ENCODE results near the gene PARN. TPM values are rescaled to one million over a fixed set of nuclear protein-coding genes. Genes with fewer than 3 reads are reported as not detected.

Gene PARN
- polyA plus RNA-seq, 1 donor from 2014 or later = 22.3 TPM

DNA sequence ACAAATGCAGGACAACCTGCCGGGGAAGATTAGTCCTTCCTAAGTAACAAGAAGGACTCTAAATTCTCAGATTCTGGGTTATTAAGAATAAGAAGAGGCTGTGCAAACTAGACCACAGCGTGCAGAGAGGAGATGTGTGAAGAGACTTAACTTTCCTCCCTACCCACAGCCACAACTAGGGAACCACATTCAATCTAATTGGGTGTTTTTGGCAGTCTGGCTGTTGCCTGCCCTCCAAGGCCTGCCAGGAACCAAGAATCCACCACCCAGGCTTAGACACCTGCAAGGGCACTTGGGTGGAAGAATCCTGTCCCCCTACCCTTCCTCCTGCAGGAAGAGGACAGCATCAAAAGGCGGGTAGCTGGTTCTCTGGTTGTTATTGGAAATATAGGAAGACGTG lies 202.0 kb downstream of the PARN start:
- H3K4me3 ChIP-seq (ENCODE audit: low read length) = no peak overlapping the region
- no peaks in the 10 kb centered on the region for H3K9me2 ChIP-seq (ENCODE audit: insufficient read depth, low read length)
- H3K9ac ChIP-seq (ENCODE audit: low read length) = no peak overlapping the region
- no peaks in the 10 kb centered on the region for H3F3A ChIP-seq (ENCODE audit: insufficient read depth, low read length, poor library complexity, severe bottlenecking)
- H3K9me3 ChIP-seq (ENCODE audit: low read length) = no peaks in the 10 kb centered on the region
- H3K4me2 ChIP-seq (ENCODE audit: low read length) = no peak overlapping the region
- no peak overlapping the region for H2AFZ ChIP-seq (ENCODE audit: low read depth, low read length)
- no peak for TF ChIP-seq POLR2AphosphoS5 (IDR thresholded peaks at IDR 0.05)
- no peak for TF ChIP-seq MXI1 (conservative IDR thresholded peaks at IDR 0.05; ENCODE audit: poor library complexity, severe bottlenecking)
- TF ChIP-seq, protein P1, sequence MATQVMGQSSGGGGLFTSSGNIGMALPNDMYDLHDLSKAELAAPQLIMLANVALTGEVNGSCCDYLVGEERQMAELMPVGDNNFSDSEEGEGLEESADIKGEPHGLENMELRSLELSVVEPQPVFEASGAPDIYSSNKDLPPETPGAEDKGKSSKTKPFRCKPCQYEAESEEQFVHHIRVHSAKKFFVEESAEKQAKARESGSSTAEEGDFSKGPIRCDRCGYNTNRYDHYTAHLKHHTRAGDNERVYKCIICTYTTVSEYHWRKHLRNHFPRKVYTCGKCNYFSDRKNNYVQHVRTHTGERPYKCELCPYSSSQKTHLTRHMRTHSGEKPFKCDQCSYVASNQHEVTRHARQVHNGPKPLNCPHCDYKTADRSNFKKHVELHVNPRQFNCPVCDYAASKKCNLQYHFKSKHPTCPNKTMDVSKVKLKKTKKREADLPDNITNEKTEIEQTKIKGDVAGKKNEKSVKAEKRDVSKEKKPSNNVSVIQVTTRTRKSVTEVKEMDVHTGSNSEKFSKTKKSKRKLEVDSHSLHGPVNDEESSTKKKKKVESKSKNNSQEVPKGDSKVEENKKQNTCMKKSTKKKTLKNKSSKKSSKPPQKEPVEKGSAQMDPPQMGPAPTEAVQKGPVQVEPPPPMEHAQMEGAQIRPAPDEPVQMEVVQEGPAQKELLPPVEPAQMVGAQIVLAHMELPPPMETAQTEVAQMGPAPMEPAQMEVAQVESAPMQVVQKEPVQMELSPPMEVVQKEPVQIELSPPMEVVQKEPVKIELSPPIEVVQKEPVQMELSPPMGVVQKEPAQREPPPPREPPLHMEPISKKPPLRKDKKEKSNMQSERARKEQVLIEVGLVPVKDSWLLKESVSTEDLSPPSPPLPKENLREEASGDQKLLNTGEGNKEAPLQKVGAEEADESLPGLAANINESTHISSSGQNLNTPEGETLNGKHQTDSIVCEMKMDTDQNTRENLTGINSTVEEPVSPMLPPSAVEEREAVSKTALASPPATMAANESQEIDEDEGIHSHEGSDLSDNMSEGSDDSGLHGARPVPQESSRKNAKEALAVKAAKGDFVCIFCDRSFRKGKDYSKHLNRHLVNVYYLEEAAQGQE (IDR thresholded peaks at IDR 0.05; ENCODE audit: borderline replicate concordance) = no peak
- TF ChIP-seq RAD21 (conservative IDR thresholded peaks at IDR 0.05) = no peak
- no peak for TF ChIP-seq TAF1 (IDR thresholded peaks at IDR 0.05; ENCODE audit: low read depth)
- TF ChIP-seq EP300 (conservative IDR thresholded peaks at IDR 0.05; ENCODE audit: poor library complexity, severe bottlenecking) = no peak
- TF ChIP-seq, protein P2, sequence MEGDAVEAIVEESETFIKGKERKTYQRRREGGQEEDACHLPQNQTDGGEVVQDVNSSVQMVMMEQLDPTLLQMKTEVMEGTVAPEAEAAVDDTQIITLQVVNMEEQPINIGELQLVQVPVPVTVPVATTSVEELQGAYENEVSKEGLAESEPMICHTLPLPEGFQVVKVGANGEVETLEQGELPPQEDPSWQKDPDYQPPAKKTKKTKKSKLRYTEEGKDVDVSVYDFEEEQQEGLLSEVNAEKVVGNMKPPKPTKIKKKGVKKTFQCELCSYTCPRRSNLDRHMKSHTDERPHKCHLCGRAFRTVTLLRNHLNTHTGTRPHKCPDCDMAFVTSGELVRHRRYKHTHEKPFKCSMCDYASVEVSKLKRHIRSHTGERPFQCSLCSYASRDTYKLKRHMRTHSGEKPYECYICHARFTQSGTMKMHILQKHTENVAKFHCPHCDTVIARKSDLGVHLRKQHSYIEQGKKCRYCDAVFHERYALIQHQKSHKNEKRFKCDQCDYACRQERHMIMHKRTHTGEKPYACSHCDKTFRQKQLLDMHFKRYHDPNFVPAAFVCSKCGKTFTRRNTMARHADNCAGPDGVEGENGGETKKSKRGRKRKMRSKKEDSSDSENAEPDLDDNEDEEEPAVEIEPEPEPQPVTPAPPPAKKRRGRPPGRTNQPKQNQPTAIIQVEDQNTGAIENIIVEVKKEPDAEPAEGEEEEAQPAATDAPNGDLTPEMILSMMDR (IDR thresholded peaks at IDR 0.05; ENCODE audit: poor library complexity, severe bottlenecking) = no peak
- no peak for TF ChIP-seq SMC3 (conservative IDR thresholded peaks at IDR 0.05; ENCODE audit: poor library complexity)
- no peak for TF ChIP-seq EZH2 (IDR thresholded peaks at IDR 0.05; ENCODE audit: borderline replicate concordance, insufficient read depth, low read length, poor library complexity, severe bottlenecking)
- no peaks in the 10 kb centered on the region for H3K27me3 ChIP-seq (ENCODE audit: insufficient read depth, low read depth, low read length)
- no peak overlapping the region for H3K27ac ChIP-seq (ENCODE audit: low read length)
- H4K20me1 ChIP-seq (ENCODE audit: insufficient read depth) = no peaks in the 10 kb centered on the region
- no peaks in the 10 kb centered on the region for H3K79me2 ChIP-seq (replicated peaks; ENCODE audit: insufficient read depth, low read length)
- no peaks in the 10 kb centered on the region for H3K36me3 ChIP-seq (ENCODE audit: insufficient read depth, low read length)

DNA sequence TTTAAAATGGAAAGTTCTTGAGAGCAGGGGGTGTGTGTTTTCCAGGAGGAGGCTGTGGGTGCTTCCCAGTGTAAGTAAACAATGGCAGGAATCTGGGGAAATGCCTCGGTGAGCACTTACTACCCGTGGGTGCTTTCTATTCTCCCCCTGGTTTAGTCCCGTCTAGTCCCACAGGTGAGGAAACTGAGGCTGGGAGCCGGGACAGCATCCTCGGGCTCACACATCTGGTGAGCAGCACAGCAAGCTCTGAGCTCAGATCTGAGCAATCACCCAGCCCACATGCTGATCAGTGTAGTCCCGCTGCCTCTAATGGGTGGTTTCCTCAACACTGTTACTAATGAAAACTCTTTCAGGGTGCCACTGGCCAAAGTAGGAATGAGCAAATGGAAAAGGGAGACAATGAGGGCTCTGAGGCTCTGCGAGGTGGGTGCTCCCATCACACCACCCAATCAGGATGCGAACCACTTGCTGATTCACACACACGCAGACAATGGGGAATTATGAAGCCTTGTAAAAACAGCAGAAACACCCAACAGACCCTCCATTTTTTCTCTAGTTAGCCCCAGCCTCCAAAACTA lies 202.6 kb downstream of the PARN start:
- no peak overlapping the region for H3K4me2 ChIP-seq (ENCODE audit: low read length)
- no peaks in the 10 kb centered on the region for H3K9me3 ChIP-seq (ENCODE audit: low read length)
- no peak overlapping the region for H2AFZ ChIP-seq (ENCODE audit: low read depth, low read length)
- no peaks in the 10 kb centered on the region for H3F3A ChIP-seq (ENCODE audit: insufficient read depth, low read length, poor library complexity, severe bottlenecking)
- H3K9me2 ChIP-seq (ENCODE audit: insufficient read depth, low read length) = no peaks in the 10 kb centered on the region
- H3K79me2 ChIP-seq (replicated peaks; ENCODE audit: insufficient read depth, low read length) = no peaks in the 10 kb centered on the region
- H3K27ac ChIP-seq (ENCODE audit: low read length) = no peak overlapping the region
- H3K9ac ChIP-seq (ENCODE audit: low read length) = no peak overlapping the region
- no peaks in the 10 kb centered on the region for H4K20me1 ChIP-seq (ENCODE audit: insufficient read depth)
- no peak for TF ChIP-seq TAF1 (IDR thresholded peaks at IDR 0.05; ENCODE audit: low read depth)
- TF ChIP-seq POLR2AphosphoS5 (IDR thresholded peaks at IDR 0.05) = no peak
- TF ChIP-seq EZH2 (IDR thresholded peaks at IDR 0.05; ENCODE audit: borderline replicate concordance, insufficient read depth, low read length, poor library complexity, severe bottlenecking) = no peak
- TF ChIP-seq EP300 (conservative IDR thresholded peaks at IDR 0.05; ENCODE audit: poor library complexity, severe bottlenecking) = no peak
- TF ChIP-seq RAD21 (conservative IDR thresholded peaks at IDR 0.05) = no peak
- TF ChIP-seq, protein P2 (IDR thresholded peaks at IDR 0.05; ENCODE audit: poor library complexity, severe bottlenecking) = no peak
- H3K4me3 ChIP-seq (ENCODE audit: low read length) = no peak overlapping the region
- H3K27me3 ChIP-seq (ENCODE audit: insufficient read depth, low read depth, low read length) = no peaks in the 10 kb centered on the region
- no peaks in the 10 kb centered on the region for H3K36me3 ChIP-seq (ENCODE audit: insufficient read depth, low read length)

Measured in neural cell (in vitro differentiated cells).